Right ventricle myocardium inferior (tissue), 1 donor: Measurements from ENCODE around the gene WDR74. TPM values are rescaled to one million over a fixed set of nuclear protein-coding genes. Genes with fewer than 3 reads are reported as not detected.
"Not testable (repeated sequence)": the region's sequence is repeated elsewhere in the genome, so short reads cannot be mapped to it uniquely, and the experiment has no call there.

Source experiments
- ATAC-seq: fragments of 200-7000 bp; cut with Tn5 transposase; one replicate; pipeline ENCODE4 v1.9.1; 2020; ENCODE audit warnings: mild to moderate bottlenecking, moderate library complexity
- DNase-seq: peaks from one replicate; pipeline ENCODE4 v3.0.0; 2021; ENCODE audit errors: missing footprints
- intact Hi-C: fragments of 100-400 bp; cut with DNase I; formaldehyde crosslinking; loops from one replicate; pipeline ENCODE4 v1.11.0; 2022
- total RNA-seq: library from RNA; stranded (reverse); fragmentation: NEBNext Ultra II Directional; extraction: Animal tissue kit (Norgen Biotek cat#: 25700); gene quantifications from one replicate; pipeline ENCODE4 v1.2.1, GENCODE V29; 2021
- donor health status: DM: no; HTN: yes; CAD: no; lungs with severe emphysema.

WDR74 gene
- total RNA-seq, 1 donor from 2014 or later: 25.4 TPM

GRCh38 chr11:62846177-62846576 lies 6.8 kb upstream of the WDR74 start:
- intact Hi-C loops: no loop called here
- DNase-seq (no peak), ATAC-seq (no peak)

- intact Hi-C loops: loop anchor here (5.0 kb wide), 1 partner anchor 297 kb away; the partner anchor contains the start of gene AHNAK
- ATAC-seq (no peak), DNase-seq (no peak)
Observed at GRCh38 chr11:62844154-62844553, 4.8 kb upstream of the WDR74 start.

- no peak for ATAC-seq
- DNase-seq: no peak
- intact Hi-C loops: loop anchor here (5.0 kb wide), 1 partner anchor 296 kb away; the partner anchor contains the start of gene AHNAK
Observed at GRCh38 chr11:62843466-62843865, 4.1 kb upstream of the WDR74 start.

GRCh38 chr11:62842891-62843290 lies 3.5 kb upstream of the WDR74 start:
- intact Hi-C loops: loop anchor here (5.0 kb wide), 1 partner anchor 296 kb away; the partner anchor contains the start of gene AHNAK
- not testable (repeated sequence) for ATAC-seq

GRCh38 chr11:62842171-62842741 lies 2.9 kb upstream of the WDR74 start:
- no peak for ATAC-seq
- intact Hi-C loops: loop anchor here (5.0 kb wide), 1 partner anchor 295 kb away; the partner anchor contains the start of gene AHNAK
- no peak for DNase-seq

More at GRCh38 chr11:62842891-62843290, 3.5 kb upstream of the WDR74 start:
- DNase-seq: not testable (repeated sequence)

- peak; percentile 90 for DNase-seq
- peak; percentile 79 for ATAC-seq
- intact Hi-C loops: loop anchor here (2.0 to 5.0 kb wide), 4 partner anchors 37 to 294 kb away; partner anchors contain the start of genes AHNAK, NXF1 and TMEM179B
Observed at GRCh38 chr11:62841361-62842170, 2.2 kb upstream of the WDR74 start.

GRCh38 chr11:62840721-62841360 lies 1.5 kb upstream of the WDR74 start:
- peak; percentile 87 for DNase-seq
- intact Hi-C loops: loop anchor here (2.0 to 5.0 kb wide), 4 partner anchors 36 to 294 kb away; partner anchors contain the start of genes AHNAK, NXF1 and TMEM179B
- not testable (repeated sequence) for ATAC-seq

- ATAC-seq: no peak
- intact Hi-C loops: no loop called here
Observed at GRCh38 chr11:62835336-62835735, 4.1 kb downstream of the WDR74 start.

GRCh38 chr11:62832336-62833234 lies 6.8 kb downstream of the WDR74 start, which contains the start of gene TEX54:
TEX54 (minus strand) TSS chr11:62832841.
- DNase-seq: no peak
- ATAC-seq: peak; percentile 4
- intact Hi-C loops: loop anchor here (5.0 kb wide), 2 partner anchors 45 to 105 kb away; partner anchors contain the start of genes HNRNPUL2, TMEM179B and TTC9C

More at GRCh38 chr11:62835336-62835735, 4.1 kb downstream of the WDR74 start:
- DNase-seq: no peak

- intact Hi-C loops: loop anchor here (5.0 kb wide), 2 partner anchors 44 to 104 kb away; partner anchors contain the start of genes HNRNPUL2, TMEM179B and TTC9C
- ATAC-seq: peak; percentile 99
- DNase-seq: peak; percentile 100
Observed at GRCh38 chr11:62831520-62832335, 7.7 kb downstream of the WDR74 start, which contains the start of gene STX5. STX5 (minus strand) TSS chr11:62832051; CDS start chr11:62831243, 808 bp downstream.

GRCh38 chr11:62830904-62831519 lies 8.4 kb downstream of the WDR74 start:
- DNase-seq (no peak), ATAC-seq (no peak)
- intact Hi-C loops: loop anchor here (5.0 kb wide), 2 partner anchors 44 to 104 kb away; partner anchors contain the start of genes HNRNPUL2, TMEM179B and TTC9C

- ATAC-seq, DNase-seq, intact Hi-C loops: not testable (repeated sequence)
Observed at GRCh38 chr11:62828130-62828529, 11.3 kb downstream of the WDR74 start.

- DNase-seq: no peak
- no peak for ATAC-seq
- intact Hi-C loops: no loop called here
Observed at GRCh38 chr11:62823677-62824076, 15.7 kb downstream of the WDR74 start.

GRCh38 chr11:62817129-62817528 lies 22.3 kb downstream of the WDR74 start:
- no peak for ATAC-seq
- no peak for DNase-seq
- intact Hi-C loops: no loop called here

GRCh38 chr11:62816557-62816956 lies 22.8 kb downstream of the WDR74 start:
- DNase-seq (no peak), ATAC-seq (peak; percentile 52)
- intact Hi-C loops: no loop called here

GRCh38 chr11:62811659-62812058 lies 27.7 kb downstream of the WDR74 start:
- no peak for DNase-seq
- ATAC-seq: no peak
- intact Hi-C loops: no loop called here
